HUDEP-2 (cell line): ENCODE measurements around the gene TBP.

ENCODE experiments used
- DNase-seq, 76 experiments: peaks; one replicate each; lab custom pipeline; 2025; ENCODE audit not compliant: unreplicated experiment in 76 of 76; lab: John Stamatoyannopoulos, UW

Gene TBP

DNA sequence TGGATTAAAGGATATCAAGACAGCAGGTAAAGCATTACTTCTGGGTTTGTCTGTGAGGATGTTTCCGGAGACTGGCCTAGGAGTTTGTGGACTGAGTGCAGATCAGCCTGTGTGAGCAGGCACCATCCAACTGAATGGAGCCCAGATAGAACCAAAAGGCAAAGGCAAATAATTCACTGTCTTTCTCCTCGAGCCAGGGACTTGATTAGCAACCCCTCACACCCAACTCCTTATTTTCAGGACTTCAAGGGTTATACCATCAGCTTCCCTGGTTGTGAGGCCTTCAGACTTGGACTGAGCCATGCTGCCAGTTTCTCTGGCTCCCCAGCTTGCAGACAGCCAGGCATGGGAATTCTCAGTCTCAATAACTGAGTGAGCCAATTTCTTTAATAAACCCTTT is 20.4 kb upstream of the TBP start:
- DNase-seq, result peak in 1 of 76 experiments; percentile 12

GRCh38 chr6:170535004-170535403 is 19.2 kb upstream of the TBP start:
- DNase-seq, result no peak

DNA sequence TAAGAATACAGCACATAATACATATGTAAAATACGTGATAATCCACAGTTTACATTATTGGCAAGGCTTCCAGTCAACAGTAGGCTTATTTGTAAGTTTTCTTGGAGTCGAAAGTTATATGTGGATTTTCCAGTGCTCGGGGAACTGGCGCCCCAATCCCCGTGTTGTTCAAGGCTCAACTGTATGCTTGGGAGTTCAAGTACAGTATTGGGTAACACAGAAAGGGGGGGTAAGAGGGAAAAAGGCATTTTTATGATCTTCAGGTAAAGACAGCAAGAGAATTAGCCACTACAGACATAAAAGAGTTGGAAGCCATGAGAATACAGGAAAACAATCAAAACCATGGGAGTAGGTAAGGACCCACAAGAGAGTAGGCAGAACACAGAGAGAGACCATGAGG is 17.5 kb upstream of the TBP start:
- DNase-seq, result no peak

DNA sequence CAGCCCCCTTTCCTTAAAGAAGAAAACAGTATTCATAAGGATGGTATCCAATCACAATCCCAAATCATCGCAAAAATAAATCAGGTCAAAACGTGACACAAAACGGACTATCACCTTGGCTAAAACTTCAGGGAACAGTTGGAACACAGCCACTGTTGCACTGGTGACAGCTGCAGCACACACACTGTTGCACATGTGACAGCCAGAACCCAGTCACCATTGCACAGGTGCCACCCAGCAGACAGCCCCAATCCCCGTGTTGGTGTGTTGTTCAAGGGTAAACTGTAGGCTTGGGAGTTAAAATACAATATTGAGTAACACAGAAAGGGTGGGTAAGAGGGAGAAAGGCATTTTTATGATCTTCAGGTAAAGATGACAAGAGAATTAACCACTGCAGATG is 16.8 kb upstream of the TBP start:
- DNase-seq, result no peak

DNA sequence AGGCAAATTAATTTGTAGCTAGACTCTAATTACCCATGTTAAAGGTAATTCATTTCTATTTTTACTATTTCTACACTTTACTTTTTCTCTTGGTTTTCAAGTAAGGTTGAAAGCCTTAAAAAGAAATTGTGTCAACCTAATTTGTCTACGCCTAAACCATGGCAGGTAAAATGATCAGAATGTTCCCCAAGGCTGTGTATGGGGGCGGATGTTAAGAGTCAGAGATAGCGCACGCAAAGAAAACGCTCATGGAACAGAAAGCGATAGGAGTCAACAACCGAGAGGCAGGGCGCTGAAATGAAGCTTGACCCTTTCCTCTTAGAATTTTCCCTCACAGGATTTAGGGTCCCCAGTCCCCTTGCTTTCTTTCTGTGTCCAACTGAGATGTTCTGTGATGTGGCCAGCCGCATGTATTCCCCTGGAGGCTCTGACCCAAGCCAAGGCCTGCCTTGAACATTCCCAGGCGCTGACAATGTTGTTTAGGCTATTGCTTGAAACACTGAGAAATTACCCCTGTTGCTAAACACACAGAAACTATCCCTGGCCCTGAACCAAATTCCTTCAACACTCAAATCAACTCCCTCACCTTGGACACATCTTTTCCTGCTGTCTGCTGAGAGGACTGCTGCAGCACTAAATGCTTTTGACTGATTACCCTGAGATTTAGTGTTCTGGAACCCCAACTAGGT is 12.0 kb upstream of the TBP start:
- no peak for DNase-seq

- no peak for DNase-seq
Measured at GRCh38 chr6:170545405-170545804, 8.8 kb upstream of the TBP start.

- DNase-seq, result peak; percentile 31 to 95 (median 86)
Measured at GRCh38 chr6:170552765-170553533, 1.2 kb upstream of the TBP start, which contains the start of gene PSMB1. PSMB1 (minus strand) TSS chr6:170553307; CDS start chr6:170553242, 65 bp downstream.

- peak in 9 of 76 experiments; percentile 37 to 73 (median 44) for DNase-seq
Measured at GRCh38 chr6:170553534-170554012, 596 bp upstream of the TBP start.

- no peak for DNase-seq
Measured at GRCh38 chr6:170554796-170555137, 598 bp downstream of the TBP start.

DNA sequence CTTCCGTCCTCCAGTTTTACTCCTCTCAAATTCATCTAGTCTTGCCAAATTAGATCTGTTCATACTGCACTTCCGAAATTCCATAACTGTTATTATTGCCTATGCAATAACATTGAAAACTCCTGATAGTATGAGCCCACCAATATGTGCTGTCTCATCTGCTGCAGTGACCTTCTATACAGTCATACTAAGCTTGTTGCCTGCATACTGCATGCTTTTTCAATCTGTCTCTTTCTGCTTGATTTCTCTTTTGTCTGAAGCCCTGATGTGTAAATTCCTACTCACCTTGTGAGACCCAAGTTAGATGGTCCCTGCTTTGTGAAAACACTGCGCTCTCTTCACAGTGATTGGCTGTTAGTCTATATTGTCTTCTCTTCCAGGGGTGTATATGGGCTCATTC is 1.1 kb downstream of the TBP start:
- DNase-seq, result no peak

DNA sequence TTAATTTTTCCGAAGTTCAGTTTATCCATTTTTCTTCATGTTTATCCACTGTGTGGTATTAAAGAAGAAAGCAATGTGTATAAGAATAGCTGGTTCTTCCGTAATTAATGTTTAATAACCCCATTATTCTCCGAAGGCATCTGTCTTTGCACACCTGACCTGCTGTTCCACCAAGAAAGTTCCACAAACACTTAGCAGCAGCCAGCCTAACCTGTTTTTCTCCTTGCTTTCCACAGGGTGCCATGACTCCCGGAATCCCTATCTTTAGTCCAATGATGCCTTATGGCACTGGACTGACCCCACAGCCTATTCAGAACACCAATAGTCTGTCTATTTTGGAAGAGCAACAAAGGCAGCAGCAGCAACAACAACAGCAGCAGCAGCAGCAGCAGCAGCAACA is 7.4 kb downstream of the TBP start:
- no peak for DNase-seq

DNA sequence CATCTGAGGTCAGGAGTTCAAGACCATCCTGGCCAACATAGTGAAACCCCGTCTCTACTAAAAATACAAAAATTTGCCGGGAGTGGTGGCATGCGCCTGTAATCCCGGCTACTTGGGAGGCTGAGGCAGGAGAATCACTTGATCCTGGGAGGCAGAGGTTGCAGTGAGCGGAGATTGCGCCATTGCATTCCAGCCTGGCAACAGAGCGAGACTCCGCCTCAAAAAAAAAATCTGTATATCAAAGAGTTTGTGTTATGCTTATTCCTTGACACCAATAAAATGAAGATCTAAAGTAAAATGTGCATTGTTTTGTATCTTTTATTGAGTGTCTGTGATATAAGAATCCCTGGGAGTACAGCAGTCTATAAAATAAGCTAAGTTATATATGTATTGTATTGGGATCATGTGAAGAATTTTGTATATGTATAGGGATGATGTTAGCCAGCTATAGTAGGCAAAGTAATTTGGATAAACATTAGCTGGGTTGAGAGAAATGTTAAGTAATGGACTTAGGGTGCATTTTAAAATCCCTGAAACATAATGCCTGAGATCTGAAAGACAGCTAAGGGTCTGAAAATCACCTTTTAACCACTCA is 10.9 kb downstream of the TBP start:
- DNase-seq, result no peak

- DNase-seq, result peak in 13 of 76 experiments; percentile 2 to 66 (median 30)
Measured at GRCh38 chr6:170572704-170573466, 18.7 kb downstream of the TBP start.

GRCh38 chr6:170575250-170575649 is 21.1 kb downstream of the TBP start:
- peak in 24 of 76 experiments; percentile 11 to 46 (median 26) for DNase-seq

GRCh38 chr6:170578909-170579308 is 24.7 kb downstream of the TBP start:
- DNase-seq, result no peak

DNA sequence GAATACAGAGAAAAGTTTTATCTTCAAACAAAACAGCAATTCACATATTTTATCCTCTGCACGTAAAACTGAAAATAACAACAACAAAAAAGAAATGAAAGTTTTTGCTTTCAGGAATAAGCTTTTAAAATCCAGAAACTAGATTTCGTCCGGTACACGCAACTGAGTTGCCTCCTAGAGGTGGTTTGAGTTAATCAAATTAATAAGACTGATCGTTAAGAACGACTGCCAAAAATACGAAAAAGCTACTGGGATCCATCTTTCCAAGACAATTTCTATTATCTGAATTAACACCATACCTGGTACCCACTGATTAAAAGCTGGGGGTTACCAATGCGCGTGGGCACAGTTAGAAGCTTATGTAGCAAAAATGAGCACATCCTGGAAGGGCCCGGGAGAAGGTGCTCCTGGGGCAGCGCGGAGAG is 29.6 kb downstream of the TBP start:
- peak in 7 of 76 experiments; percentile 18 to 54 (median 41) for DNase-seq

DNA sequence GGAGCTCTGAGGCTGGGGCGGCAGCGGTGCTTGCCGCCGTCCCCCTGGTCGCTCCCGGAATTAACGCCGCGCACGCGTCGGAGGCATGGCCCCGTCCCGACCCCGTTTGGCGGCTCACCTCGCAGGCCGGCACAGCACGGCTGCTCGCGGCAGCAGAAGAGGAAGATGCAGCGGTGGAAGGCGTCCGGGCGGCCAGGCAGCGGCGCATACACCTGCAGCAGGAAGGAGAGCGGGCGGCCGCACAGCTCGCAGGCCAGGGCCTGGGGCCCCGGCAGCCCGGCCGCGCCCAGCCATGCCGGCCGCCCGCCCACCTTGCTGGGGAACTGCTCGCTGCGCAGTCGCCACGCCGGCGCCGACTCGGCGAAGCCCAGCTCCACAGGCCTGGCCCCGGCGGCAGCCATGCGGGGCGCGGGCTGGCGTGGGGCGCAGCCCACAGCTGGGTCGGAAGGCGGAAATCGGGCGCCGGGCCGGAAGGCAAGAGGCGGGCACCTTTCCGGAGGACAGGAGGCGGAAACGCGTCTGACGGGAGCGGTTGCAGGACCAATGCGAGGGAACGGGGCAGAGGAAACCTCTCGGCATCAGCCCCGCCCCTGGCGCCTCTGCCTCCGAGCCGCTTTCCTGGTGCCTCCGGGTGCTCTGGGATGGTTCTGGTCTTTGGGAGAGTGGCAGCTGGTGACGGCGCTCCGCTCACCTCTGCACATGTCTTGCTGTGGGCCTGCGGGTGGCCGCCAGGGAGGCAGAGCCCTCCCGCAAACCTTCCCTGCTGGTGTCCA is 30.2 kb downstream of the TBP start, which contains the start of gene PDCD2:
Gene PDCD2, minus strand, starts transcription at position 457 of the 773 bp plus-strand sequence. Its CDS starts 56 bp downstream, at position 401.
- peak in 75 of 76 experiments; percentile 59 to 98 (median 93) for DNase-seq

GRCh38 chr6:170584954-170585498 is 30.9 kb downstream of the TBP start:
- DNase-seq, result no peak

- no peak for DNase-seq
Measured at GRCh38 chr6:170590725-170591124, 36.6 kb downstream of the TBP start.

- no peak for DNase-seq
Measured at GRCh38 chr6:170596426-170596825, 42.3 kb downstream of the TBP start.
